MV-4-11 (cell line): ENCODE measurements around the gene TSFM.

ENCODE experiments used
- DNase-seq: peaks from one replicate; lab custom pipeline; 2025; lab: John Stamatoyannopoulos, UW

The TSFM gene

DNA sequence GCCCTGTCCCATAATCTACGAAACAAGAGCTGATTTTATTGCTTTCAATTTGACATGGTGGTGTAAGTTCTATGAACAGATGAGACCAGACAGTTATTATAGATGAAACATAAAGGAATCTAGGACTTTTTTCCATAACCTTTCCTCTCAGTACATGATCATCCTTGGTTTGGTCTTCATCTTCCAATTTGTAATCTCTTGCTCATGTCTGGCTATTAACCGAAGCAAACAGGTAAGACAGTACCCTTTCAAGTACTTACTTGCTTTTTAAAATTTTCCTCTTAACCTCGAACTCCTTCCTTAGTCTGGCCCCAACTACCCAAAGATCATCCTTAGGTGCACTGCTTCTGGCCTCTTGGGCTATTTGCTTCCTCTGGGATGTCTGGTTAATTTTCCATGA, 36.6 kb upstream of the TSFM start:
- no peak for DNase-seq

DNA sequence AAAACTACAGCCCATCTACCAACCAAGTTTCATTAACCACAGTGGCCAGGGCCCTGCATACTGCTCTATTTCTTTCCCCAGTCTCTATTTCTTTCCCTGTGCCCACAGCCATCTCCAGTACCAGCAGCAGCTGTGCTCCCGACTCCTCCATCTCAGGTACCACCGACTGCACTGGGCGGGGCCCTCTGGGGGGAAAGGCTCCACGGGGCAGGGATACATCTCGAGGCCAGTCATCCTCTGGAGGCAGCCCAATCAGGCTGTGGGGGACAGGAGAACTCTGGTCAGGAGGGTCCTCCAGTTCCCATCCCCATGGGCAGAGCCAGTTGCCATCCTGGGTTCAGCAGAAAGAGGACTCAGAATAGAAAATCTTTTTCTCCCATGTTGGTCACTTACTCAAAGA, 33.5 kb upstream of the TSFM start:
- no peak for DNase-seq

DNA sequence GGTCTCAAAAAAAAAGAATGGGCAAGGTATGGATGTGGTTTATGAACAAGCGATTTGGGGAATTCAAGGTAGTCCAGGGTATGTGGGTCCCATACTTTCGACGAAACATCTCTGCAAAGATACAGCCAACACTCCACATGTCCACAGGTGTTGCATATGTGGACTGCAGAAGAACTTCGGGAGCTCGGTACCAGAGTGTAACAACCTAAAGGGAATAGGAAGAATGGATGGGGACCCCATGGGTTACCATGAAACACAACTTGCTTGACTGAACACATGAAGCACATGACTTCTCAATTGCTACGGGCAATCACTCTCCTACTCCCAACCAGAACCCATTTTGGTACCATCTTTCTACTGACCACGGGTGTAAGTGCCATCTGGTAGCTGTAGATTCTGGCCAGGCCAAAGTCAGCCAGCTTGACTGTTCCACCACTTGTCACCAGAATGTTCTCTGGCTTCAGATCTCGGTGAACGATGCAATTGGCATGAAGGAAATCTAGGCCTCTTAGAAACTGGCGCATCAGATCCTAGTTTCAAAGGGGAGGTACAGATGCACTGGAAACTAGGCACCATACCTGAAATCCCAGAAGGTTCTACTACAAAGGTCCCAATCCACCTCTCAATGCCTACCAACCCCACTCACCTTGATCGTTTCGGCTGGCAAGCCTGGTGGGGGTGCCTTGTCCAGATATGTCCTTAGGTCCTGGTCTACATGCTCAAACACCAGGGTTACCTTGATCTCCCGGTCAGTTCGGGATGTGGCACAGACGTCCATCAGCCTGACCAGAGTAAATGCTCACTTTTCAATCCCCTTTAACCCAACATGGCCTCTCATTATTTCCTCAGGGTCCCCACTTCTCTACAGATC, 31.8 kb upstream of the TSFM start:
- no peak for DNase-seq

DNA sequence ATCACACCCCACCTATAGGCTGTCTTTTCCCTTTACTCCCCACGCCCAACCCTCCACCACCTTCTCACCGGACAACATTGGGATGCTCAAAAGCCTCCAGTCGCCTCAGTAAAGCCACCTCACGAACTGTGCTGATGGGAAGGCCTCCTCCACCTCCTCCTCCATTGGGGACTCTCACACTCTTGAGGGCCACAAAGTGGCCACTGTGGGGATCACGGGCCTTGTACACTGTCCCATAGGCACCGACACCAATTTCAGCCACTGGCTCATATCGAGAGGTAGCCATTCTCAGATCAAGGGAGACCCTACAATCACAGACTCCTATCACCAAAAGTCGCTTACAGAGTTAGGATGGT, 31.2 kb upstream of the TSFM start:
- DNase-seq, result no peak

DNA sequence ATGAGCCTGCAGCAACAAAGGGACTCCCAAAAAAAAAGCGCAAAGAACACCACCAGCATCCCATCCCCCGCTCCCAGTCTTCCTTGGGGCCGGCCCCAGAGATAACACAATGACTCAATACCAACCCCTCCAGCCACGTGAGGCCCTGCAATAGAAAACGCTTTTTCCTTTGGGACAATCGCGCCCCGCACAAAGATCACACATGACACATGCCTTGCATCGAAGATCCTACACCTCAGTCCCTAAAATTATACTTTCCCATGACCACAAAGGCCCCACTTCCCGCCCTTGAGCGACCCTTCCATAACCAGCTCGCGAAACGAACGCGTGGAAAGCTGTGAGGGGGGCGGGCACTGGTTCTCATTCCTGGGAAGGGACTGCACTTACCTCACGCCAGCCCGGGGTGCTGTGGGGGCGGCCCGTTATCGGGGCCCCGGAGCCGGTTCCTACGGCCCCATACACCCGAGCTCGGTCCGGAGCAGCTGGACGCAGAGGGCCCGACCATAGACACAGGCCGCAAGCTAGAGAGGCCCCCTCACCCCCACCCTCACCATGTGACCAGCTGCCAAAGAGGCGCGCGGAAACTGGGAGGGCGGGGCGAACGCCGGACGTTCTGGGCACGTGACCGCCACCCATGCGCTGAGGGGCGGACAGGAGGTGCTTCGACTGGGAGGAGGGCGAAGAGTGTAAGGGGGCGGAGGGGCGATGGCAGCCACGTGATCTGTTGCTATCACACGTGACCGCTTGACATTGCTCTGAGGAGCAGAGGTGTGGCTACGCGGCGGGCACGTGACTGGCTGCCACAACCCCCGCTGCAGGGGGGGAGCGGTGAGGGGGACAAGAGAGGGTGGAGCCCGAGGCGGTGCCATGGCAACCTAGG, 30.6 kb upstream of the TSFM start, which contains the start of gene CDK4:
TSS of gene CDK4 (minus strand) at position 523 of the 880 bp plus-strand sequence. CDS start 593 bp downstream, outside the sequence.
- DNase-seq, result peak; percentile 100

DNA sequence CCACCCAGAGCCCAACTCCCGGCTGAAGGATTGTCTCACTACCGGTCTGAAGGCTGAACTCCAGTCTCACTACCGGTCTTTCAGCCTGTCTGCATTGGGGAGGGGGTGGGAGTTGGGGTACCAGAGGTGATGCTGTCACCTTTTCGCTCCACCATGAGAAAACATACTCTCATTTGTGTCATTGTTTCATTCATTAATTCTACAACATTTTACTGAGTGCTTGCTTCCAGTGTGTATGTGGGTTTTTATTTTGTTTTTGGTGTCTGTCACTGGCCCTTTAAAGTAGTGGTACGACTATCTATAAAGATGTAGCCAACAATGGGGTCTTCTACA, 30.0 kb upstream of the TSFM start:
- DNase-seq, result no peak

DNA sequence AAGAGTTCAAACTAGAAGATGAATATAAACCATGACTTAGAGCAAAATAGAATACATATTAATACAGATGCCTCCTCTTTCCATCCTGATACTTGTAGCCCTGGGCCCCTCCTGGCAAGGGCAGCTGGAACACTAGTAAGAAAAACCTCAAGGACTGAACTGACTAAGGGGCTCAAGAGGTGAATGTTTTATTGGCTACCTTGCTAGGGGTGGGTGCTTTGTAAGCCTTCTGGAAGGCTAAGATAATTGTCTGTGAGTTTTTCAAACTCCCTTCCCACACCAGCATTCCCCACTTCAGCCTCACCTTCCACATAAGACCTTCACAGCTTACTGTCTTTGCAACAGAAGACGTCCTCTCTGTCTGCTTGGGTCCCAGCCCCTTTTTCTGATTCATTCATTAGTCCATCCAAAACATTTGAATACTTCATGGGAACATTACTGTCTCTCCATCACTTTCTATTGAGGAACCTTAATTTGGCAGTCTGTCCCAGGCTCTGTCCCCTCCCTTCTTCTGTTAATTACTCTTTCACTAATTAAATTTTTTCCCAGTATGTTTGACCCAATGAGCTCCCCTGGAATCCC, 28.7 kb upstream of the TSFM start:
- DNase-seq, result no peak

DNA sequence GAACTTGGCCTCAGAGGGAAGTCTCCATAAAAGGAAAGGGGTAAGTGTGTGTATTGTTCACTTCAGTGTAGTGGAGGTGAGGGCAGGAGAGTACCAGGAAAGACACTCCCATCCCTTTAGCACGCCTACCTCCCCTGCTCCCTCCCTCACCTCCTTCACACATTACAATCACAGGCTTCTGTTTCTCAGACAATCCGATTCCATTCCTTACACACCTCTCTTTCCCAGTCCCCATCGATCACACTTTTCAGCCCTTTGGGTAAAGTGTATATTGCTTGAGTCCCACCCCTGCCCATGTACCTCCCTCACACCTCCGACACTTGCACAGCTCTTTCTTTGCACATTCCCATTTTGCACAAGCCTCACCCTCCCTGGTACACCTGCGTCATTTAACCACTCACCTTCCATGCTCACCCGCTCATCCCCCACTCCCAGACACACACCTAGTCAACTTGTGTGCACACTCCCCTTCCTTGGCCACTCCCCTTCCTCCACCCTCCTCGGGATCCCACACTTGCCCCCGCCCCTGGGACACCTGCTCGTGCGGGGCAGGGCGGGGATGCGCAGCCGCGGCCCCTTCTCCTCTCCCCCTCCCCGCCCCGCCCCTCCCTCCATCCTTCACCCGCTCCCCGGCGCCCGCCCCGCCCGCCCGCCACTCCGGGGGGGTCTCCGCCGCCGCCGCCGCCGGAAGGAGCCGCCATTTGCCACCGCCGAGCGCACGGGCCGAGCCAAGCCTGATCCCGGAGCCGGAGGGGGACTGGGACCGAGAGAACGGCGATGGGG, 28.0 kb upstream of the TSFM start, which contains the start of gene MARCHF9:
TSS of gene MARCHF9 (plus strand) at position 693 of the 783 bp plus-strand sequence. CDS start 426 bp downstream, outside the sequence.
- no peak for DNase-seq

DNA sequence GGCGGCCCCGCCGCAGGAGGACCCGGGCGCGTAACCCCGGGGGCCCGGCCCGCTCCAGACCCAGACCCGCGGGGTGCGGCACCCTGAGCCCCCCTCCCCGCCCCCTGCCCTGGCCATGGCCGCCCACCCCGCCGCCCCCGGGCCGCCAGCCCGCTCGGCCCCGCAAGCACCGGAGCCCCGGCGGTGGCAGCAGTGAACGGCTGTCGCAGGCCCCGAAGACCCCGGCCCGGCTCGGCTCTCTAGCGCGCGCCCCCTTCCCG, 27.5 kb upstream of the TSFM start:
- no peak for DNase-seq

DNA sequence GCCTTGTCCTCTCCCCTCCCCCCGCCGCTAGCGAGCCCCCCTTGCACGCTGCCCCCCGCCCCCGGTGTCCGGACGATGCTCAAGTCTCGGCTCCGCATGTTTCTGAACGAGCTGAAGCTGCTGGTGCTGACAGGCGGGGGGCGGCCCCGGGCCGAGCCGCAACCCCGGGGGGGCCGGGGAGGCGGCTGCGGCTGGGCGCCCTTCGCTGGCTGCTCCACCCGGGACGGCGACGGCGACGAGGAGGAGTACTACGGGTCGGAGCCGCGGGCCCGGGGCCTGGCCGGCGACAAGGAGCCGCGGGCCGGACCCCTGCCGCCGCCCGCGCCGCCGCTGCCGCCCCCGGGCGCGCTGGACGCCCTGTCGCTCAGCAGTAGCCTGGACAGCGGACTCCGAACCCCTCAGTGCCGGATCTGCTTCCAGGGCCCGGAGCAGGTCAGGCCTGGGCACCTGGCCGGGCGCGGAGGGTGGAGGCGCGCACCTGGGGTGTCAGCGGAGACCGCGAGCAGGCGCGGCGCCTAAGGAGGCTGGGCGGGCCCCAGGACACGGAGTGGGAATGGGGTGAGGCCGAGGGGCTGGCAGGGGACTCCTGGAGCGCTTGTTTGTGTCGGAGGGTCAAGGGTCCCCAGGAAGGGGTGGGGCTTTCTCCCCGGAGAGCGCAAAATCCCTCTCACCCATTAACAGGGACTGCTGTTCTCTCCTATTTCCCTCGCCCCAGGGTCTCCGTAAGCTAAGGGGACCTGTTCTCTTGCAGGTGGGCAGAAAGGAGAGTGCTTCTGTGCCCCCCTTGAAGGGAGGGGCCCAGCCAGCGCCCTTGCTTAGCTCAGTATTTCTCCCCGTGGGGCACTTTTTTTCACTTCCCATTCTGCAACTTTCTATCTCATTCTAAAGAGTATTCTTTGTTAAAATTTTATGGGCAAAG, 26.9 kb upstream of the TSFM start:
- peak; percentile 53 for DNase-seq

DNA sequence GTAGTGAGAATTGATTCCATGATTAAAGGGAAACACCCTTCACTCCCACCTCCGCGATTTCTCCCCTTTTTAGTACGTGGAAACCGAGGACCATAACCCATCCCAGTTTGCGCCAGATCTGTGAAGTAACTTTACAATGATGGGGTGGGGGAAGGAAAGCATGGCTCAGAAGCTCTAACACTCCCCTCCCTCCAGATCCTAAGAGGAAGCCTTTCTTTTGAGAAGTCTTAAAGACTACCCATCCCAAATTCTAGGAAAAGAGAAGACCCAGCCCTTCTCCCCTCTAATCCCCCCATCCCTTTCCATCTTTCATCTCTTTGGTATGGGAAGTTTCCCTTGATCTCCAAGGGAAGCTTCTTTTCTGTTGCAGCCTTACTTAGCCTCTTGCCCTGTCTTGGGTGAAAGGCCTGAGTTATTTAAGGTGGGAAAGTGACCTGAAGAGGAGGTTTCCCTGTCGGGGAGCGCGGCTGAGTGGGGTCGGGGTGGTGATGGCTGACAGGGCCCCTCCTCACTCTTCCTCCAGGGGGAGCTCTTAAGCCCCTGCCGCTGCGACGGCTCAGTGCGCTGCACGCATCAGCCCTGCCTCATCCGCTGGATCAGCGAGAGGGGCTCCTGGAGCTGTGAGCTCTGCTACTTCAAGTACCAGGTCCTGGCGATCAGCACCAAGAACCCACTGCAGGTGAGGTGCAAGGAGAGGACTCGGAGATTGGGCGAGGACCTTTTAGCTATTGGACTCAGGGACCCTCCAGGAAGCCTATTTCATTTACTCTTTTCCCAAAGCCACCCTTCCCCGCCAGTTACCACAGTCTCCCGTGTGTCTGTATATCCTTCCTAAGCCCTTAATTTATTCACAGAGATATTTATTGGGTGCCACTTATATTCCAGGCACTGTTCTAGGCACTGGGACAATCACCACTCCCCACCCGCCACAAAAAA, 25.9 kb upstream of the TSFM start:
- peak; percentile 53 for DNase-seq

DNA sequence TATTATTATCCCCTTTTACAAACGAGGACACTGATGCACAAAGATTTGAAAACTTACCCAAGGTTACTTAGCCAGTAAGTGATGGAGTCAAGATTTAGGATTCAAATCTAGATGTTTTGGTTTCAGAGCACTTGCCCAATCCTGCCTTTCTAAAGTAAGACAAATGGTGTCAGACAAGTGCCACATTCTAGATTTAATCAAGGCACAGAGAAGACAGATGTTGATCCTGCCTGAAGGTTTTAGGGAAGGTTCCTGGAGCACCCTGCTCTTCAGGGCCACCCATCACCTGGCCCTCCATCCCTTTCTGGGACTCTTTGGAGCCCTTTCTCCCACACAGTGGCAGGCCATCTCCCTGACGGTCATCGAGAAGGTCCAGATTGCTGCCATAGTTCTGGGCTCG, 24.8 kb upstream of the TSFM start:
- DNase-seq, result no peak

DNA sequence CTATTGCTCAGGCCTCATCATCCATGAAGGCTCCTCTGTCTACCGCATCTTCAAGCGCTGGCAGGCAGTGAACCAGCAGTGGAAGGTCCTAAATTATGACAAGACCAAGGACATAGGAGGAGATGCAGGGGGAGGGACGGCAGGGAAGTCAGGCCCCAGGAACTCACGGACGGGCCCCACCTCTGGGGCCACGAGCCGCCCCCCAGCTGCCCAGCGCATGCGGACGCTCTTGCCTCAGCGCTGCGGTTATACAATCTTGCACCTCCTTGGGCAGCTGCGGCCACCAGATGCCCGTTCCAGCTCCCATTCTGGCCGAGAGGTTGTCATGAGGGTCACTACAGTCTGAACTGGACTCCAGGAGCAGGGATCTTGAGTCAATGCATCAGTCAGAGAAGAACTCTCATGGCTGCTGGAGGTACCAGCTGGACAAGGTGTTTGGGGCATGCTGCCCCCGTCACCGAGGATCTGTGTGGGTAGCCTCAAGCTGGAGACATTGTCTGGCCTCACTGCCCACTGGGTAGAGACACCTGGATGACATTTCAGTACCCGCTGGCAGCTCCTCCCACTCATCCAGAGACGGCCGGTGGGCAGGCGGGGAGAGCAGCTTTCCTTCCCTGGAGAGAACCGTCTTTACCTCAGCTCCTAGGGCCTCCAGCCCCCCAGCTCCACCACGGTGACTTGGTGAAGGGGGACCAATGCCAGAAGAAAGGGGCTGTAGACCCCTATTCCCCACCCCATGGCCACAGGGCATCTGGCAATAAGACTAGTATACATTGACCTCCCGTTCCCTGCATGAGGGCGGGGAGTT, 23.8 kb upstream of the TSFM start:
- DNase-seq, result no peak

DNA sequence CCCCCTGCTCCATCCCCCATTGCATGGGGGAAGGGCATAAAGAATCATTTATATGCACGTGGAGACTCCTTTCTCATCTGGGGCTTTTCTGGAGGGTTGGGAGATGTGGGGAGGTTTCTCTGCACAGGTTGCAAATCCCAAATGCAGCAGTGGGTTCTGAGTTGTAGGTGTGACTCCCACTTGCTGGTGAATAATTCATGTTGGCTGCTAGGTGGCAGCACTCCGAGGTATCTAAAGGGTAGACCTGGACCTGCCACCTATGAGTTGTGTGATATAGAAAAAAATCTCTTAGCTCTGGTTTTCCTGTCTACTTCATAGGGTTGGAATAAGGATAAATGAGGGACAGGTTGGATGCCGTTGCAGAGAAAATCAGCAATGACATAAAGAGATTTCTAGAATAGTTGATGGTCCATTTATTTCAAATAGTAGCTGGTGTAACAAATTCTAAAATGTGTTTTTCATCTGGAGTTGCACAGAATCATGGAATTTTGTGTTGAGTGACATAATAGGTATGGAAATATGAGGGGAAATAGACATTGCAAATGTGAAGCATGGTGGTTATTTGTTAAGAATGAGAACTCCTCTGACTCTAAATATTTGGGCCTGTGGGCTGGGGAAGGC, 23.1 kb upstream of the TSFM start:
- no peak for DNase-seq

DNA sequence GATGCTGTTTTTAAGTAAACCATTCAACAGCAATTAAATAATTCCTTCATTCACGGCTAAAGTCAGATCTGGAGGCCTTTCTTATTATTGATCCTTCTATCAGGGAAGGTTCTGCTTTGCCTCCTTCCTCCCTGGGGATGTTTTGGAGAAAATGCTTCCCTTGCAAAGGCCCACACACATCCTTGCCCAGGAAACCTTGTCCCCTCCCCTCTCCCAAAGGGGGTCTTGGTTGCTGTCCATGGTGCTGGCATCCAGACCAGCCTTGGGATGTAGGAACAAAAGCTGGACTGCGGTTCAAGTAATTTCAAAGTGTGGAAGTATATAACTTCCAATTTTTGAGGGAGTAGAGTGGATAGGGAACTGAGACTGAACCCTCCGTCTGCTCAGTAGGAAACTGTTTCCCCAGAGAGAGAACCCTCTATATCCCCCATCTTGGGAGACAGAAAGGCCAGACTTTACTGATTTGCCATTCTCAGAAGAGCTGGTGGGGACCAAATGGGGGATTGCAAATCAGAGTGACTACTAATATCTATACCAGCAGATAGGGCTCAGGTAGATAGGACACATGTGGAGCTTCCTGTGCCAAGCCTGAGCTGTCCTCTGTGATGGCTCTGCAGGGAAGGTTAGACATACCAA, 22.1 kb upstream of the TSFM start:
- DNase-seq, result no peak

DNA sequence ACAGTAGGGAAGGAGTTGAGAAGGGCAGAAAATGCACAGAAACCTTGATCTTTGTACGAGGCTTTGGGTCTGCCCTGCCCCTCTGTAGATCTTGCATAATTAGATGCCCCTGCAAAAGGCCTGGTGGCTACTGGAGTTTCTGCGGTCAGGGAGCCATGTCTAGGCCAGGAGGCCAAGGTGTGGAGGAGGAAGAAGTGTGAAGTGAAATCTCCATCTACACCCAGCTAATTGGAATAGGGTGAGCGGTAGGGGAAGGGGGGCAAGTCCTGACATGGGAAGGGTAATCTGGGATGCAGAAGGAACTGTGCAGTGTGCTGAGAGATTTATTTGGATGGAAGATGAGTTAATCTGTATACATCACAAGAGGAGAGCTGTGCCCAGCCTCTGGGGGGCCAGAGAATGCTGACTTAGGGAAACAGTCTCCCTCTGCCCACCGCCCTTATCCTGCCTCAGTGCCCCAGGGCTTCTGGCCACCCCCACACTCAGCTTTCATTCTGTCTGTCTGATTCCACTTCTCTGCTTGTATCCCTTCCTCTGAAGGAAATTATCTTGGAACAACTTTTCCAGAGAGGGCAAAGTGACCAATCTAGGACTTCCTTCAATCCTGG, 21.1 kb upstream of the TSFM start:
- no peak for DNase-seq

DNA sequence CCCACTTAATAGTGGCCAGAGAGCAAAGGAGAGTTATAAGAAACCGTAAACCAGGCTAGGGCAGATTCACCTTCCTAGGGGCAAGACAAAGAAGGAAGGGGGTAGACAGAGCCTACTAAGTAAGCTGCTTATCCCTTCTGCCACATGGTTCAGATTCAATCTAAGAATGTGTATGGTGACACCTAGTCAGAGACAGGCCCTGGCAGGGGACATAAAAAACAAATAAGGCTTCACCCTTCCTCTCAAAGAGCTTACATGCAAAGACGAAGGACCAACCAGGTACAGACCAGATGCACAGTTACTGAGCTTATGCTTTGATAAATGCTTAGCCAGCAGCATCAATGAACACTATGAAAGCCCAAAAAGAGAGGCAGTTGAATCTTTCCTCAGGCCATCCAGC, 20.1 kb upstream of the TSFM start:
- no peak for DNase-seq
